Posterior vena cava (tissue), 2 donors: Measurements from ENCODE around the gene PSMC3IP. TPM values are rescaled to one million over a fixed set of nuclear protein-coding genes. Genes with fewer than 3 reads are reported as not detected.
"Not testable (repeated sequence)": the region's sequence is repeated elsewhere in the genome, so short reads cannot be mapped to it uniquely, and the experiment has no call there.

ENCODE experiments used
- DNase-seq: peaks from one replicate; pipeline ENCODE4 v3.0.0-alpha.2; 2020; ENCODE audit warnings: low spot score
- intact Hi-C, 2 donors: fragments of 100-400 bp; cut with DNase I; formaldehyde crosslinking; loops; one replicate each; pipeline versions ENCODE4 v1.14.1 to v1.14.2; 2022 to 2023
- total RNA-seq, 2 donors: library from RNA; stranded (reverse); fragmentation: NEBNext Ultra II Directional; extraction: Animal tissue kit (Norgen Biotek cat#: 25700); gene quantifications; one replicate each; pipeline ENCODE4 v1.2.1, GENCODE V29; 2021
- donor health status: DM: yes; HTN: yes; CAD: no.
- donor health status: DM: yes; HTN: yes; CAD: no.

PSMC3IP gene
- total RNA-seq, 2 donors from 2014 or later, result 4.1 to 4.7 TPM

DNA sequence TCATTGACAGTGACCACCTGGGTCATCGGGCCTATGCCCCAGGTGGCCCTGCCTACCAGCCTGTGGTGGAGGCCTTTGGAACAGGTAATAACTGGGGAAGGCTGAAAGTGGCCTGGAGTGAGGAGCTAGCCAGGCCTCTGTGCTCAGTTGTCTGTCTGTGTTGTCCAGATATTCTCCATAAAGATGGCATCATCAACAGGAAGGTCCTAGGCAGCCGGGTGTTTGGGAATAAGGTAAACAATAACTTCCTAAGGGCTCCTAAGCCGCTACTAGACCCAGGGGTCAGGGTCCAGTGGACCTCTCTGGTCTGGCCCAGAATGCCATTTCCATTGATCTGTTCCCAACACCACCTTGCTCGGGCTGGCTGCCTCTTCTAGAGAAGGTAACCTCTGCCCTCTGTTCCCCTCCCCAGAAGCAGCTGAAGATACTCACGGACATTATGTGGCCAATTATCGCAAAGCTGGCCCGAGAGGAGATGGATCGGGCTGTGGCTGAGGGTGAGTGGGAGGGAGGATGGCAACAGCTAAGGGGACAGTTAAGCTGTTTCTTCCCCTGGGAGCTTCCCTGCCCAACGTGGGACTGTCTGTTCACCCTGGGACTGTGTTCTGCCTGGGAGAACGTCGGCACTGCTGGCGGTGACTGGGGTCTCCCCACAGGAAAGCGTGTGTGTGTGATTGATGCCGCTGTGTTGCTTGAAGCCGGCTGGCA is 12.6 kb downstream of the PSMC3IP start:
- intact Hi-C loops, result no loop called here
- DNase-seq, result peak; percentile 44

DNA sequence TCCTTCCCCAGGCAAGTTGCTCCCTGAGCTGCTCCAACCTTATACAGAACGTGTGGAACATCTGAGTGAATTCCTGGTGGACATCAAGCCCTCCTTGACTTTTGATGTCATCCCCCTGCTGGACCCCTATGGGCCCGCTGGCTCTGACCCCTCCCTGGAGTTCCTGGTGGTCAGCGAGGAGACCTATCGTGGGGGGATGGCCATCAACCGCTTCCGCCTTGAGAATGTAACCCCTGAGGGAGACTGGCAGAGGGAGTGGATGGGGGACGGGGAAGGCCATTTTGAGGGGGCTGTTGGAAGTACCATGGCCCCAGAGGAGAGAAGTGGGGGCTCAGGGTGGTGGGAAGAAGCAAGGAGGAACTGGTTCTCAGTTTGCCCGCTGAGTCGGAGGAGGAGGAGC is 13.6 kb downstream of the PSMC3IP start:
- intact Hi-C loops, result no loop called here
- peak; percentile 71 for DNase-seq

DNA sequence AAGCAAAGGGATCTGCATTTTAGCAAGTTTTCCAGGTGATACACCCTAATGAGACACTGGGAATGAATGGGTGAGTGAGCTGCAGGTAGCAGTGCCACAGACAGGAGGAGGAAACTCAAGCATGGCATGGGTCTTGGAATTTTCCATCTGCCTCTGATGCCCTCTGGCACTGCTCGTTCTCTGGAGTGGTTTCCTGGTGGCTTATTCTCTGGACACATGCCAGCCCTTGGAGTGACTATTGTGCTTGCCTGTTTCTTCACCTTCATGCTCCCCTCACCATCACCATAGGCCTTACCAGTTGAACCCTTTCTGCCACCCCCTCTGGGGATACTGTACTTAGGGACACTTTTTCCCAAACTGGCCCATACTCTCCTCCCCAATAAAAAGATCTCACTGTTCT is 14.0 kb downstream of the PSMC3IP start:
- no peak for DNase-seq
- intact Hi-C loops, result no loop called here

DNA sequence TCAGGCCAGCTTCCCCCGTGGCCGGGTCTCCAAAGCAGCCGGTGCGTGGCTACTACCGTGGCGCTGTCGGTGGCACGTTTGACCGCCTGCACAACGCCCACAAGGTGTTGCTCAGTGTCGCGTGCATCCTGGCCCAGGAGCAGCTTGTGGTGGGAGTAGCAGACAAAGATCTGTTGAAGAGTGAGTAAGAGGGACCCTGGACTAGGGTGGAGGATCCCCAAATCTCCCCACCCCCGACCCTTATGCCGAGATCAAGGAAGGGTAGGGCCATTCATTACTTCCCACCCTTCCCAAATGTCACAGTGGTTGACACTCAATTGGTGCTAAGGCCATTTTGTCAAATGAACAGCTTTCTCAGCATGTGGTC is 14.4 kb downstream of the PSMC3IP start:
- no peak for DNase-seq
- intact Hi-C loops, result no loop called here

DNA sequence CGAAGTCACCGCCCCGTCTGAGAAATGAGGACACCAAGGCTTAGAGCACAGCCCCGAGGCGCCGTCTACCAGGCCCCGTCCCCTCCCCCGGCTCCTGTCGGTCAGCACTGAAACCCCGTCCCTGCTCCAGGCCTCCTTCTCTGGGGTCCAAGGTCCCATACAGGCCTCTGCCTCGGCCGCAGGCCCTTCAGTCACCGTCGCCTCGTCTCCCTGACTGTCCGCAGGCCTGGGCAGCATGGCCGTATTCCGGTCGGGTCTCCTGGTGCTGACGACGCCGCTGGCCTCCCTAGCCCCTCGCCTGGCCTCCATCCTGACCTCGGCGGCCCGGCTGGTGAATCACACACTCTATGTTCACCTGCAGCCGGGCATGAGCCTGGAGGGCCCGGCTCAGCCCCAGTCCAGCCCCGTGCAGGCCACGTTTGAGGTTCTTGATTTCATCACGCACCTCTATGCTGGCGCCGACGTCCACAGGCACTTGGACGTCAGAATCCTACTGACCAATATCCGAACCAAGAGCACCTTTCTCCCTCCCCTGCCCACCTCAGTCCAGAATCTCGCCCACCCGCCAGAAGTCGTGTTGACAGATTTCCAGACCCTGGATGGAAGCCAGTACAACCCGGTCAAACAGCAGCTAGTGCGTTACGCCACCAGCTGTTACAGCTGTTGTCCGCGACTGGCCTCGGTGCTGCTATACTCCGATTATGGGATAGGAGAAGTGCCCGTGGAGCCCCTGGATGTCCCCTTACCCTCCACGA is 15.0 kb downstream of the PSMC3IP start:
- intact Hi-C loops, result no loop called here
- DNase-seq, result no peak

GRCh38 chr17:42561897-42562387 is 15.6 kb downstream of the PSMC3IP start, which contains the start of gene COASY:
TSS of gene COASY (plus strand) at chr17:42562148. CDS start at chr17:42562623, 475 bp downstream.
- intact Hi-C loops, result no loop called here

DNA sequence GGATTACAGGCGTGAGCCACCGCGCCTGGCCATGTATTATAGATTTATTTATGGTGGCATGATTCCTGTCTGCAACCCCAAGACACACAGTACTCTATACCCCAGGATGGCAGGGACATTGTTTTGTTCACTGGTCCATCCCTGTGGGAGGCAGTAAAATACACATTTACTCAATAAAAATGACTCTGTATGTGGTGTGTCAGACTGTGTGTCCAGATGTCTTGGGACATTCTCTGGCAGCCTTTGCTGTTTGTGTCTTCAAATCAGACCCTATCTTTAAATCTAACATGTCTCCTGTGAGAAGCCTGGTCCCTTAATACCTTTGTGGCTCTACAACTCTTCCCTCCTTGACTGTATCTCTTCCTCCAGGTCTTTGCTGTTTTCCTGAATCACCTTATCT is 17.3 kb downstream of the PSMC3IP start:
- no peak for DNase-seq
- intact Hi-C loops, result no loop called here

More at GRCh38 chr17:42561897-42562387, 15.6 kb downstream of the PSMC3IP start, which contains the start of gene COASY:
- DNase-seq, result peak; percentile 99

DNA sequence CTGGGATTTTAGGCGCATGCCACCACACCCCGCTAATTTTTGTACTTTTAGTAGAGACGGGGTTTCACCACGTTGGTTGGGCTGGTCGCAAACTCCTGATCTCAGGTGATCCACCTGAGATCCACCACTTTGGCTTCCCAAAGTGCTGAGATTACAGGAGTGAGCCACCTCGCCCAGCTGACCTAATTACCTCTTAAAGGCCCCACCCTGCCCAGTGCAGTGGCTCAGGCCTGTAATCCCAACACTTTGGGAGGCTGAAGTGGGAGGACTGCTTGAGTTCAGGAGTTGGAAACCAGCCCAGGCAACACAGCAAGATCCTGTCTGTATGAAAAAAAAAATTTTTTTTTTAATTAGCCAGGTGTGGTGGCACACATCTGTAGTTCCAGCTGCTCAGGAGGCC is 18.5 kb downstream of the PSMC3IP start:
- intact Hi-C loops, result no loop called here
- no peak for DNase-seq

DNA sequence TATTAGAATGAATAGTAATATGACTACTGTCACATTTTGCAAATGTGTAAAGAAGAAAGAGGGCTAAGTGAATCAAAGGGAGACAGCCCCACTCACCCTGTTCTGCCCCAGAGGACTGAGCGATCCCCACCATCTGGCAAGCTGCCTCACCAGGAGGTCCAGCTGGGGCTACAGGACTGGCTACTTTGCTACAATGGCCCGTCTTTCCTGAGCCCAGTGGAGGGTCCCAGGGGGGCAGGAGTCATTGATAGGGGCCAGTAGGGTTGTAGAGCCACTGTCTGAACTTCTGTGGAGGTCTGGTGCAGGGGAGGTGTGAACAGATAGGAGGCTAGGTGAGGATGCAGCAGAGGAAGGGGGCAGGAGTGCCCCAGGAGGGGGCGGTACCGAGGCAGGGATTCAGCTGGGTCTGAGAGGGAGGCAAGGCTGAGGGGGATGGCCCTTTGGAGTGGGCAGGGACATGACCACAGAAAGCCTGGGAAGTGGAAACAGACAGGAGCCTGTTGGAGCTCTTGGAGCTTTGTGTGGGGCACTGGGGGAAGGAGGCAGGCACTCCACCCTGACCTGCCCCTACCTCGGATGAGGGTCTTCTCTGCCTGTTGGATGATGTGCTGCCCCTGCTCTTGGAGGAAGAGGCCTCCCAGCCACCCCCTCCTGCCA is 21.4 kb downstream of the PSMC3IP start:
- intact Hi-C loops, DNase-seq: not testable (repeated sequence)

GRCh38 chr17:42555122-42555622 is 22.4 kb downstream of the PSMC3IP start:
- no peak for DNase-seq
- intact Hi-C loops, result no loop called here

DNA sequence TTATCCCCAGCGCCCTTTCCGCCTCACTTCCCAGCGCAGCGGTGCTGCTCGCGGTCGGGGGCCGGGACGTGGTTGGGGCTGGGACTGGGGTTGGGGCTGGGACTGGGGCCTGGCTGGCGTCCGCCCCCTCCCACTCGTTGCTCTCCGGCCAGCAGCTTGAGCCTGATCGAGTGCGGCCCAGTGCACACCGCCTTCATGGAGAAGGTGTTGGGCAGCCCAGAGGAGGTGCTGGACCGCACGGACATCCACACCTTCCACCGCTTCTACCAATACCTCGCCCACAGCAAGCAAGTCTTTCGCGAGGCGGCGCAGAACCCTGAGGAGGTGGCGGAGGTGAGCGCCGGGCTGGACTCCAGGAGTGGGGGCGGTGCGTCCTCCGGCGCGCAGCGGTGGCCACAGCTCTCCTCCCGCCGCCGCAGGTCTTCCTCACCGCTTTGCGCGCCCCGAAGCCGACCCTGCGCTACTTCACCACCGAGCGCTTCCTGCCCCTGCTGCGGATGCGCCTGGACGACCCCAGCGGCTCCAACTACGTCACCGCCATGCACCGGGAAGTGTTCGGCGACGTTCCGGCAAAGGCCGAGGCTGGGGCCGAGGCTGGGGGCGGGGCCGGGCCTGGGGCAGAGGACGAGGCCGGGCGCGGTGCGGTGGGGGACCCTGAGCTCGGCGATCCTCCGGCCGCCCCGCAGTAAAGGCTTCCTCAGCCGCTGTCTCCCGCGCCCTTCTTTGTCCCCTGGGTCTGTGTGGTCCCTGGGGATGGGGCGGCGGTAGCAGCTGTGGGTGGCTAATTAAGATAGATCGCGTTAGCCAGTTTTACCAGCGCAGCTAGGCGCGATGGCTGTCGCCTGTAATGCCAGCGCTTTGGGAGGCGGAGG is 23.0 kb downstream of the PSMC3IP start:
- DNase-seq, result peak; percentile 96
- intact Hi-C loops, result no loop called here

DNA sequence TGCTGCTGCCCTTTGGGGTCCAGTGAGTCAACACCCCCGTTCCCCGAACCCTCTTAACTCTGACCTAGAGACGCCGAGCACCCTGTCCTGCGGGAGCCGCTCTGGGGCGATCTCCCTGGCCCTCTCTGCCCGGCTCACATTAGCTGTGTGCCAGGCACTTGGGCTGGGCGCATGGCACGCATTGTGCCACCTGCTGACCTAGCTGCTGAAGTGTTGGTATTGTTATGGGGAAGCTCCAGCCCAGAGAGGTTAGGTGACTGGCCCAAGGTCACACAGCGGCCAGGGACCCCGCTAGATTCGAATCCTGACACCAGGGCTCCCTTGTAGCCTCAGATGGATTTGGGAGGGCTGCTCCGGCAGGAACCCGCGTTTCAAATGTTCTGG is 23.7 kb downstream of the PSMC3IP start:
- intact Hi-C loops, result no loop called here
- no peak for DNase-seq

DNA sequence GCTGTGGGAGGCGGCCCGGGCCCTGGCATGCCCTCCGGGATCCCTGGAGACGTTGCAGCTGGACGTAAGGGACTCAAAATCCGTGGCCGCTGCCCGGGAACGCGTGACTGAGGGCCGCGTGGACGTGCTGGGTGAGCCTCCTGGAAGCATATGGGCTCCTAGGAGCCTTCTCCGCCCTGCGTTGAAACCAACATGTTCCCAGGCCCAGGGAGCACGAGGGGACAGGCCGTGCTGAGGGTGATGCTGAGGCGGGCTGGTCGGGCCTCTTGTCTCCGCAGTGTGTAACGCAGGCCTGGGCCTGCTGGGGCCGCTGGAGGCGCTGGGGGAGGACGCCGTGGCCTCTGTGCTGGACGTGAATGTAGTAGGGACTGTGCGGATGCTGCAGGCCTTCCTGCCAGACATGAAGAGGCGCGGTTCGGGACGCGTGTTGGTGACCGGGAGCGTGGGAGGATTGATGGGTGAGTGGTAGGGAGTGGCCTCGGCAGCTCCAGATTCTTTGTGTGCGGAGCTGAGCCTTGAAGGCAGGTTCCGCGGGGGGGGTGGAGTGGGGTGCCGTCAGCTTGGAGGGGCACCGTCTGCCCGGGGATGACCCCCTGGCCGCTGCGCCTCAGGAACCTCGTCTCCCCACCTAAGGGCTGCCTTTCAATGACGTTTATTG is 24.2 kb downstream of the PSMC3IP start:
- intact Hi-C loops, result no loop called here
- DNase-seq, result no peak

DNA sequence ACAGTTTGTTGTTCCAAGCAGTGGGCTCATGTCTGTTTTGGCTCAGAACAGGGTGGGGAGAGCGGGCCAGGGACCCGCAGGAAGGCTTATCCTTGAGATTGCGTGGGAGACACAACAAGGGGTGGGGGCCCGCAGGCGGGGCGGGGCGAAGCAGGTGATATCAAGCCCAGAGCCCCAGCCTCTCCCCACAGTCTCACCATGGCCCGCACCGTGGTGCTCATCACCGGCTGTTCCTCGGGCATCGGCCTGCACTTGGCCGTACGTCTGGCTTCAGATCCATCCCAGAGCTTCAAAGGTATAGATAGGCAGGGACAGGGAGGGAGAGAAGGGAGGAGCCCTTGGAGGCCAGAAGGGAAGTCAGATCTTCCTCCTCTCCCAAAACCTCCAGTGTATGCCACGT is 24.8 kb downstream of the PSMC3IP start, which contains the start of gene HSD17B1:
HSD17B1 (plus strand) TSS at position 188 of the 400 bp plus-strand sequence; CDS start at position 199, 11 bp downstream.
- DNase-seq, intact Hi-C loops: not testable (repeated sequence)

GRCh38 chr17:42548993-42549755 is 28.4 kb downstream of the PSMC3IP start:
- intact Hi-C loops, result no loop called here
- DNase-seq, result no peak

GRCh38 chr17:42548070-42548837 is 29.3 kb downstream of the PSMC3IP start:
- intact Hi-C loops, result no loop called here
- no peak for DNase-seq

- intact Hi-C loops, result no loop called here
- no peak for DNase-seq
These were observed 29.8 kb downstream of the PSMC3IP start for GRCh38 chr17:42547698-42548069.
